NCI-H345 (cell line): ENCODE data around the gene SLC25A47.
"Not testable (repeated sequence)": the region's sequence is repeated elsewhere in the genome, so short reads cannot be mapped to it uniquely, and the experiment has no call there.

ENCODE experiments used
- DNase-seq: peaks from one replicate; lab custom pipeline; 2025; lab: John Stamatoyannopoulos, UW

Gene SLC25A47

GRCh38 chr14:100323121-100323941 is at the start of gene SLC25A47:
SLC25A47 (plus strand) TSS chr14:100323339; CDS start chr14:100323415, 76 bp downstream.
- no peak for DNase-seq

GRCh38 chr14:100274250-100274649 is 48.9 kb upstream of the SLC25A47 start:
- DNase-seq: no peak

- DNase-seq: no peak
Observed at GRCh38 chr14:100275214-100275613, 47.9 kb upstream of the SLC25A47 start.

- DNase-seq: no peak
Observed at GRCh38 chr14:100278702-100279101, 44.4 kb upstream of the SLC25A47 start.

- DNase-seq: no peak
Observed at GRCh38 chr14:100279133-100279532, 44.0 kb upstream of the SLC25A47 start.

GRCh38 chr14:100279563-100279962 is 43.6 kb upstream of the SLC25A47 start:
- DNase-seq: no peak

- DNase-seq: no peak
Observed at GRCh38 chr14:100281286-100282082, 41.7 kb upstream of the SLC25A47 start.

GRCh38 chr14:100282083-100282350 is 41.1 kb upstream of the SLC25A47 start:
- DNase-seq: no peak

GRCh38 chr14:100282766-100283419 is 40.2 kb upstream of the SLC25A47 start:
- no peak for DNase-seq

- DNase-seq: not testable (repeated sequence)
Observed at GRCh38 chr14:100283436-100283835, 39.7 kb upstream of the SLC25A47 start.

GRCh38 chr14:100283984-100284881 is 38.9 kb upstream of the SLC25A47 start:
- DNase-seq: no peak

- DNase-seq: peak; percentile 79
Observed at GRCh38 chr14:100285021-100285912, 37.9 kb upstream of the SLC25A47 start.

GRCh38 chr14:100285913-100286400 is 37.2 kb upstream of the SLC25A47 start:
- DNase-seq: no peak

GRCh38 chr14:100286484-100287191 is 36.5 kb upstream of the SLC25A47 start:
- no peak for DNase-seq

GRCh38 chr14:100287202-100287997 is 35.7 kb upstream of the SLC25A47 start:
- DNase-seq: no peak

GRCh38 chr14:100287998-100288295 is 35.2 kb upstream of the SLC25A47 start:
- DNase-seq: not testable (repeated sequence)

GRCh38 chr14:100288382-100289185 is 34.6 kb upstream of the SLC25A47 start:
- no peak for DNase-seq

GRCh38 chr14:100289916-100290606 is 33.1 kb upstream of the SLC25A47 start:
- DNase-seq: no peak
